Measurements from ENCODE around the gene DENND2C. TPM values are rescaled to one million over a fixed set of nuclear protein-coding genes. Genes with fewer than 3 reads are reported as not detected.

The DENND2C gene
- total RNA-seq, 1 experiment from 2014 or later: 3.6 TPM

- TF ChIP-seq ZBTB33 (IDR thresholded peaks at IDR 0.05; ENCODE audit: extremely low read depth, insufficient replicate concordance, low read length): no peak
- peak; percentile 92 for TF ChIP-seq EGR1 (IDR thresholded peaks at IDR 0.05; ENCODE audit: low read depth)
- TF ChIP-seq FOSL1 (IDR thresholded peaks at IDR 0.05; ENCODE audit: low read depth): no peak
These were observed at the start of gene DENND2C (continued) for GRCh38 chr1:114669562-114670082.

GRCh38 chr1:114719424-114719787, 49.6 kb upstream of the DENND2C start:
- intact Hi-C loops (cut with micrococcal nuclease): loop anchor here (5.0 kb wide), 1 partner anchor 137 kb away; the partner anchor contains the start of gene BCAS2
- H3K4me1 ChIP-seq (ENCODE audit: control insufficient read depth in 1 of 2, insufficient read depth in 2 of 2, low read length in 2 of 2): peaks cover 0 to 12% of the 10 kb centered on the region in 2 experiments; a peak in 2 of 4 replicates
- CTCF ChIA-PET: no interaction called here
- no peaks in the 10 kb centered on the region for H3K27me3 ChIP-seq (ENCODE audit: insufficient read depth, low read length)
- ATAC-seq: no peak
- no peaks in the 10 kb centered on the region for H3K9me3 ChIP-seq (ENCODE audit: control insufficient read depth in 1 of 2, insufficient read depth in 1 of 2, low read depth in 1 of 2, low read length in 2 of 2)
- H3K36me3 ChIP-seq (ENCODE audit: control insufficient read depth in 1 of 2, insufficient read depth in 2 of 2, low read length in 2 of 2): peaks cover 47 to 54% of the 10 kb centered on the region in 2 experiments
- no peak overlapping the region for H3K4me2 ChIP-seq (ENCODE audit: low read length)
- RAD21 ChIA-PET (ENCODE audit: low non-redundant PET in 1 of 2, low total read pairs in 2 of 2, uncharacterized antibody in 2 of 2, unreplicated experiment in 2 of 2): no interaction called here
- POLR2A ChIA-PET: no interaction called here
- DNase-seq (ENCODE audit: low read depth, low spot score): no peak
- no peak for TF ChIP-seq ELF1 (IDR thresholded peaks at IDR 0.05; ENCODE audit: borderline replicate concordance, low read depth)
- TF ChIP-seq YY1 (IDR thresholded peaks at IDR 0.05; ENCODE audit: extremely low read depth, insufficient replicate concordance, low read depth, low read length): no peak
- TF ChIP-seq SIN3A (IDR thresholded peaks at IDR 0.05; ENCODE audit: low read depth): no peak
- no peak for TF ChIP-seq CEBPB (IDR thresholded peaks at IDR 0.05; ENCODE audit: low read depth)
- no peak for TF ChIP-seq CBX3 (IDR thresholded peaks at IDR 0.05; ENCODE audit: low read depth)
- no peak for TF ChIP-seq RAD21 (IDR thresholded peaks at IDR 0.05; ENCODE audit: low read depth)
- TF ChIP-seq TCF7L2 (IDR thresholded peaks at IDR 0.05; ENCODE audit: borderline replicate concordance, extremely low read depth, insufficient read depth, insufficient read length): no peak
- no peak for TF ChIP-seq EGR1 (IDR thresholded peaks at IDR 0.05; ENCODE audit: low read depth)
- TF ChIP-seq ATF3 (IDR thresholded peaks at IDR 0.05): no peak
- no peak for TF ChIP-seq ZNF274 (IDR thresholded peaks at IDR 0.05; ENCODE audit: low read depth, low read length)
- TF ChIP-seq CTCF (IDR thresholded peaks at IDR 0.05 in 2 of 3, conservative IDR thresholded peaks at IDR 0.05 in 1 of 3; ENCODE audit: borderline replicate concordance in 1 of 3, insufficient read depth in 1 of 3, low read depth in 2 of 3, low read length in 2 of 3): no peak
- no peak for TF ChIP-seq EZH2phosphoT487 (IDR thresholded peaks at IDR 0.05; ENCODE audit: borderline replicate concordance)
- TF ChIP-seq POLR2AphosphoS5 (IDR thresholded peaks at IDR 0.05; ENCODE audit: low read depth, low read length): no peak
- BruUV-seq (replicated peaks): no TSS peak
- H3K4me3 ChIP-seq (replicated peaks in 1 of 2; ENCODE audit: low read depth in 1 of 2, low read length in 2 of 2): no peak overlapping the region
- H2AFZ ChIP-seq (ENCODE audit: low read depth, low read length, poor library complexity, severe bottlenecking): no peak overlapping the region
- H3K79me2 ChIP-seq (ENCODE audit: insufficient read depth, low read length): peaks cover 47% of the 10 kb centered on the region
- no peak overlapping the region for H3K9ac ChIP-seq (ENCODE audit: low read length)
- H3K9me2 ChIP-seq (ENCODE audit: insufficient read depth): no peaks in the 10 kb centered on the region
- H3K27ac ChIP-seq (ENCODE audit: low read depth, low read length): no peak overlapping the region
- H4K20me1 ChIP-seq (ENCODE audit: insufficient read depth): no peaks in the 10 kb centered on the region; the same call in 1 of the 2 replicates
